Activated T-helper 17 cell treated with anti-CD3 and anti-CD28 coated beads, Interleukin-2, amount 50 U/mL, for 72 hours (primary cell): ENCODE results near the gene INTS11. TPM values are rescaled to one million over a fixed set of nuclear protein-coding genes. Genes with fewer than 3 reads are reported as not detected.

Source experiments
- ATAC-seq: fragments of 150-1000 bp; cut with Tn5 transposase; replicated peaks from 2 replicates; pipeline ENCODE4 v1.10.0; 2021; ENCODE audit warnings: mild to moderate bottlenecking, moderate library complexity
- H3K27ac Mint-ChIP-seq: one replicate; pipeline ENCODE4 v1.8.0; 2022; ENCODE audit warnings: mixed read lengths
- H3K27me3 Mint-ChIP-seq: one replicate; pipeline ENCODE4 v1.8.0; 2022; ENCODE audit warnings: mixed read lengths
- H3K36me3 Mint-ChIP-seq: one replicate; pipeline ENCODE4 v1.8.0; 2022; ENCODE audit warnings: low read depth, mild to moderate bottlenecking, mixed read lengths
- H3K4me1 Mint-ChIP-seq: one replicate; pipeline ENCODE4 v1.8.0; 2022; ENCODE audit warnings: mixed read lengths
- H3K4me3 Mint-ChIP-seq: one replicate; pipeline ENCODE4 v1.8.0; 2022; ENCODE audit warnings: mild to moderate bottlenecking, mixed read lengths
- H3K9me3 Mint-ChIP-seq: one replicate; pipeline ENCODE4 v1.8.0; 2022; ENCODE audit warnings: mixed read lengths
- total RNA-seq, 2 donors: library from RNA; stranded (reverse); gene quantifications; one replicate each; pipeline ENCODE4 v1.2.3, GENCODE V29; 2022

Gene INTS11
- total RNA-seq, 2 donors from 2014 or later: 122 to 125 TPM

DNA sequence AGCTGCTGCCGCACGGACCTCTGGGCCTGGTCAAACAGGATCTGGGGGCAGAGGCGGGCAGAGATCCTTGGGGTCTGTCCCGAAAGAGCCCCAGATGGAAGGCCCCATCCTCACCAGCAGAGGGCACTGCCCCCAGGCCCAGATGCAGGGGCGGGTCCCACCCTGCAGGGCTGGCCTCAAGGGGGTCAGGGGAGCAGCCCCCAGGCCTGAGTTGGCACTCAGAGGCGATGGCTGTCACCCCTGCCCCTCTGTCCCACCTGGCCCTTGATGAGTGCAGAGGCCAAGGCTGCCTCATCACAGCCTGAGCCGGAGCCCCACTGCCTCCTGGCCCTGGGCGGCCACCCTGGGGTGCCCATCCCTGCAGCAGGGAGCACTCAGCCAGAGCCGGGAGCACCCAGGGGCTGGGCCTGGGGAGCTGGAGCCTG is 22.4 kb downstream of the INTS11 start:
- Mint-ChIP-seq H3K9me3 (no peaks in the 10 kb centered on the region), H3K4me3 (no peak overlapping the region), H3K27ac (no peak overlapping the region), H3K36me3 (no peaks in the 10 kb centered on the region), H3K4me1 (no peaks in the 10 kb centered on the region), H3K27me3 (no peaks in the 10 kb centered on the region)
- ATAC-seq: no peak

- ATAC-seq: no peak
- H3K27me3 Mint-ChIP-seq: no peaks in the 10 kb centered on the region
- H3K4me1 Mint-ChIP-seq: no peaks in the 10 kb centered on the region
- no peaks in the 10 kb centered on the region for H3K9me3 Mint-ChIP-seq
- H3K27ac Mint-ChIP-seq: no peak overlapping the region
- H3K4me3 Mint-ChIP-seq: no peak overlapping the region
- H3K36me3 Mint-ChIP-seq: no peaks in the 10 kb centered on the region
Measured at GRCh38 chr1:1300352-1300739, 24.1 kb downstream of the INTS11 start.

GRCh38 chr1:1299686-1300351 is 24.6 kb downstream of the INTS11 start:
- H3K27me3 Mint-ChIP-seq: no peaks in the 10 kb centered on the region
- no peaks in the 10 kb centered on the region for H3K9me3 Mint-ChIP-seq
- H3K4me1 Mint-ChIP-seq: no peaks in the 10 kb centered on the region
- H3K36me3 Mint-ChIP-seq: no peaks in the 10 kb centered on the region
- H3K27ac Mint-ChIP-seq: no peak overlapping the region
- H3K4me3 Mint-ChIP-seq: no peak overlapping the region
- peak; percentile 49 for ATAC-seq

DNA sequence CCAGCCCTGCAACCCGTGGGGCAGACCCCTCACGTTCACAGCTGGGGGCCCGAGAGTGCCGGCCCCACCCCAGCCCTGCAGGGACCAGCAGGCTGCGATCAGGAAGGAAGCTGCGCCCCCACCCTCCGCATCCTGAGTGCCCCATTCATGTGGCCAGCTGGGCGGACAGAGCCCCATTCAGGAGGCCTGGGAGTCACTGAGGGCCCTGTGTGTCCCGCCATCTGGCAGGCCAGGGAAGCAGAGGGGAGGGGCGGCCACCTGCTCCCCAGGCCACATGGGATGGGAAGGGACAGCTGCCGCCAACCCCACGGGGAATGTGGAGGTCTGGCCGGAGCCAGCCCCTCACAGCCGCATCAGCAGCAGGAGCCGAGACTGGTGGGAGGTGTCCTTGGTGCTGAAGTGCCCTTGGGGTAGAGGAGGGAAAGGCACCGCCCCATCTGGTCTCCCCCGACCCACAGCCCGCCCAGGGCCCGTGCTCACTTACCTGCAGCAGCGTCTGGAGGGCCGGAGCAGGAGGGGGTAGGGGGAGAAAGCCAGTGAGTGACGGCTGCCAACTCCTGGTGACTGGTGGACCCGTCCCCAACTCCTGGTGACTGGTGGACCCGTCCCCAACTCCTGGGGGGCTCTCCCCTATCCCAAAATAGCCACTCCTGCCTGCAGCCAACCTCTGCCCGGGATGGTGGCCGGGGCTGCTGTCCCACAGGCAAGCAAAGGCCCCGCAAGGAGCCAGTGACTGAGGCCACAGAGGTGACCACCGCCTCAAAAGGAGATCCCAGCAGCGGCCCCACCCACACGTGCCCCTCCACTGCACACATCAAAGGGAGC is 25.4 kb downstream of the INTS11 start:
- no peak overlapping the region for H3K27ac Mint-ChIP-seq
- ATAC-seq: no peak

DNA sequence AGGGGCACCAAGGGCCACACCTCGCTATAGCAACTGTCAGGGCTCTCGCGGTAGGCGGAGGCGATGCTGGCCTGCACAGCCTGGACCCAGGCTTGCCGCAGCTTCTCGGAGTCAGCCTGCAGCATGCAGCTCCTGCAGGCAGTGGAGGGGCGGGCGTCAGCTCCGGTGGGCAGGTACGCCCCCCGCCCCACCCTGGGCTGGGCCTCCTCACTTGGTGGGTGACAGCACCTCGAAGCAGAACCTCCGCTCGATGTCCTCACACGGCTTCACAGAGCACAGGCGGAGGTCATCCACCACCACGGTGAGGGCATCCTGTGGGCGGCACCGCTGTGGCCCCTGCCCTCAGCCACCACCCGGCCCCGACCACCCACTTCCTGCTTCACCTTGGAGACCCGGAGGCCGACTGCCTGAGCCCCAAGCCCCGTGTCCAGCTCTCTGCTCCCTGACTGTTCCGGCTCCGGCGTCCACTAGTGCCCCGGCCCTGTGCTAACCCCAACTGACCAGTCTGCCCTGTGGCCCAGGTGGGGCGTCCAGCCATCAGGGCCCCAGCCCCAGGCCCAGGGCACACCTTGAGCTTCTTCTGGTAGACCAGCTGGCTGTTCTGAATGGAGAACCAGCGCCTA is 26.5 kb downstream of the INTS11 start:
- no peaks in the 10 kb centered on the region for H3K36me3 Mint-ChIP-seq
- no peaks in the 10 kb centered on the region for H3K4me1 Mint-ChIP-seq
- no peak overlapping the region for H3K27ac Mint-ChIP-seq
- H3K27me3 Mint-ChIP-seq: no peaks in the 10 kb centered on the region
- ATAC-seq: no peak
- H3K9me3 Mint-ChIP-seq: no peaks in the 10 kb centered on the region
- H3K4me3 Mint-ChIP-seq: no peak overlapping the region

More for the DNA sequence above, 25.4 kb downstream of the INTS11 start:
- H3K4me3 Mint-ChIP-seq: no peak overlapping the region
- H3K36me3 Mint-ChIP-seq: no peaks in the 10 kb centered on the region
- no peaks in the 10 kb centered on the region for H3K27me3 Mint-ChIP-seq
- H3K4me1 Mint-ChIP-seq: no peaks in the 10 kb centered on the region
- no peaks in the 10 kb centered on the region for H3K9me3 Mint-ChIP-seq

DNA sequence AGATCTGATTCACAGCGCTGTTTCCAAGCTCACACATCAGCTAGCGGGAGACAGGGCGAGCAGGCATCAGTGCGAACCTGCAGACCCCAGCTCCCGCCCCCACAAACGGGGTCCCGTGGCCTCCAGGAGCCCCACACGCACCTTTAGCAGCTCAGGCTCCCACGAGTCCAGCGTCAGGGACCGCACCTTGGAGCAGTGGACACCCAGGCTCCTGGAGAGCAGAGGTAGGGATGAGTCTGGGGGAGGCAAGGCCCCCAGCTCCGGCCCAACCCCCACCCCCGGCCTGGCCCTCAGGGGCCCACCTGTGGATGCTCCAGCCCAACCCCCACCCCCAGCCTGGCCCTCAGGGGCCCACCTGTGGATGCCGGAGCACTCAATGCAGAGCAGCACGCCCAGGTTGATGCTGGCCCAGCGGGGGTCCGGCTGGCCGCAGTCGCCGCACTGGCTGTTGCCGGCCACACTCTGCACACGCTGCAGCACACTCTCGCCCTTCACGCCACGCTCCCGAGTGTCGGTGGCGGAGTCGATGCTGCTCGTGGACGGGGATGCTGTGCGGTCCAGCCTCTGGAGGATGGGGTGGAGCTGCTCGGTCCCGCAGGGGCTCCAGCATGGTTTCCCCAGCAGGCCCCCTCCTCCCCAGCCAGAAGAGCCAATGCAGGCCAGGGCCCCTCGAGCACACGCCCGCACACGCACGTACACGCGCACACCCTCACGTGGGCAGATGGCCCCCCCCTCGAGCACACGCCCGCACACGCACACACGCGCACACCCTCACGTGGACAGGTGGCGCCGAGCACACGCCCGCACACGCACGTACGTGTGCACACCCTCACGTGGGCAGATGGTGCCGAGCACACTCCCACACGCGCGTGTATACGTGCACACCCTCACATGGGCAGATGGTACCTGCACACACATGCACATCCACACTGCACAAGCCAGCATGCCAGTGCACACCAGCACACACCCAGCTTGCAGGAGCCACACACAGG is 28.1 kb downstream of the INTS11 start:
- no peaks in the 10 kb centered on the region for H3K4me1 Mint-ChIP-seq
- H3K27ac Mint-ChIP-seq: no peak overlapping the region
- no peaks in the 10 kb centered on the region for H3K27me3 Mint-ChIP-seq
- no peaks in the 10 kb centered on the region for H3K36me3 Mint-ChIP-seq
- no peak for ATAC-seq
- H3K4me3 Mint-ChIP-seq: no peak overlapping the region
- H3K9me3 Mint-ChIP-seq: no peaks in the 10 kb centered on the region

- H3K9me3 Mint-ChIP-seq: no peaks in the 10 kb centered on the region
- H3K4me1 Mint-ChIP-seq: no peaks in the 10 kb centered on the region
- no peak for ATAC-seq
- H3K27ac Mint-ChIP-seq: no peak overlapping the region
- no peaks in the 10 kb centered on the region for H3K27me3 Mint-ChIP-seq
- H3K4me3 Mint-ChIP-seq: no peak overlapping the region
- no peaks in the 10 kb centered on the region for H3K36me3 Mint-ChIP-seq
Measured at GRCh38 chr1:1295154-1295923, 29.1 kb downstream of the INTS11 start.

GRCh38 chr1:1294250-1294890 is 30.1 kb downstream of the INTS11 start:
- no peaks in the 10 kb centered on the region for H3K27me3 Mint-ChIP-seq
- H3K4me3 Mint-ChIP-seq: no peak overlapping the region
- H3K4me1 Mint-ChIP-seq: no peaks in the 10 kb centered on the region
- H3K9me3 Mint-ChIP-seq: no peaks in the 10 kb centered on the region
- no peaks in the 10 kb centered on the region for H3K36me3 Mint-ChIP-seq
- no peak overlapping the region for H3K27ac Mint-ChIP-seq
- no peak for ATAC-seq

- Mint-ChIP-seq H3K36me3 (no peaks in the 10 kb centered on the region), H3K4me1 (no peaks in the 10 kb centered on the region), H3K27ac (no peak overlapping the region), H3K4me3 (no peak overlapping the region), H3K27me3 (no peaks in the 10 kb centered on the region), H3K9me3 (no peaks in the 10 kb centered on the region)
- no peak for ATAC-seq
Measured at GRCh38 chr1:1293263-1294249, 30.9 kb downstream of the INTS11 start.

- Mint-ChIP-seq H3K9me3 (no peaks in the 10 kb centered on the region), H3K4me1 (no peaks in the 10 kb centered on the region), H3K27ac (no peak overlapping the region), H3K27me3 (no peaks in the 10 kb centered on the region), H3K4me3 (no peak overlapping the region), H3K36me3 (no peaks in the 10 kb centered on the region)
- ATAC-seq: no peak
Measured at GRCh38 chr1:1292851-1293250, 31.6 kb downstream of the INTS11 start.

GRCh38 chr1:1292442-1292779 is 32.0 kb downstream of the INTS11 start:
- no peak for ATAC-seq
- Mint-ChIP-seq H3K9me3 (no peaks in the 10 kb centered on the region), H3K27ac (no peak overlapping the region), H3K27me3 (no peaks in the 10 kb centered on the region), H3K36me3 (no peaks in the 10 kb centered on the region), H3K4me3 (no peak overlapping the region), H3K4me1 (no peaks in the 10 kb centered on the region)

GRCh38 chr1:1291548-1292441 is 32.7 kb downstream of the INTS11 start:
- no peak overlapping the region for H3K27ac Mint-ChIP-seq
- ATAC-seq: peak; percentile 83
- H3K4me1 Mint-ChIP-seq: no peaks in the 10 kb centered on the region
- no peaks in the 10 kb centered on the region for H3K9me3 Mint-ChIP-seq
- no peaks in the 10 kb centered on the region for H3K27me3 Mint-ChIP-seq
- no peak overlapping the region for H3K4me3 Mint-ChIP-seq
- H3K36me3 Mint-ChIP-seq: no peaks in the 10 kb centered on the region
